Activated T-helper 1 cell treated with Interleukin-2 at 50 U/mL for 16 hours (primary cell): ENCODE measurements around the gene EEF1AKMT4.

Experiments
- DNase-seq: peaks from one replicate; pipeline ENCODE4 v3.0.0-alpha.2; 2020; ENCODE audit warnings: low read depth

Gene EEF1AKMT4

GRCh38 chr3:184249412-184250166, at the start of gene EEF1AKMT4:
TSS of gene EEF1AKMT4 (plus strand) at chr3:184249672. CDS start at chr3:184249695, 23 bp downstream.
- peak; percentile 93 for DNase-seq

- DNase-seq, result no peak
Measured at GRCh38 chr3:184200825-184201224, 48.6 kb upstream of the EEF1AKMT4 start.

- DNase-seq, result no peak
Measured at GRCh38 chr3:184203526-184203925, 45.9 kb upstream of the EEF1AKMT4 start.

- DNase-seq, result no peak
Measured at GRCh38 chr3:184209146-184209923, 40.1 kb upstream of the EEF1AKMT4 start.

- no peak for DNase-seq
Measured at GRCh38 chr3:184211297-184211696, 38.2 kb upstream of the EEF1AKMT4 start.

- DNase-seq, result no peak
Measured at GRCh38 chr3:184211718-184212117, 37.8 kb upstream of the EEF1AKMT4 start.

GRCh38 chr3:184218814-184219213, 30.7 kb upstream of the EEF1AKMT4 start:
- no peak for DNase-seq

GRCh38 chr3:184222521-184222920, 27.0 kb upstream of the EEF1AKMT4 start:
- no peak for DNase-seq

- no peak for DNase-seq
Measured at GRCh38 chr3:184223946-184224345, 25.5 kb upstream of the EEF1AKMT4 start.

GRCh38 chr3:184227481-184227935, 22.0 kb upstream of the EEF1AKMT4 start:
- DNase-seq, result peak; percentile 33

- DNase-seq, result no peak
Measured at GRCh38 chr3:184228376-184229137, 20.9 kb upstream of the EEF1AKMT4 start.

GRCh38 chr3:184229394-184230080, 19.9 kb upstream of the EEF1AKMT4 start, which contains the start of gene VWA5B2:
TSS of gene VWA5B2 (plus strand) at chr3:184229585. CDS start at chr3:184230529, 944 bp downstream.
- peak; percentile 66 for DNase-seq

- no peak for DNase-seq
Measured at GRCh38 chr3:184230081-184230602, 19.3 kb upstream of the EEF1AKMT4 start.

GRCh38 chr3:184230603-184231528, 18.6 kb upstream of the EEF1AKMT4 start:
- DNase-seq, result no peak

GRCh38 chr3:184231671-184232070, 17.8 kb upstream of the EEF1AKMT4 start:
- DNase-seq, result no peak

- DNase-seq, result no peak
Measured at GRCh38 chr3:184233127-184233843, 16.2 kb upstream of the EEF1AKMT4 start.

- no peak for DNase-seq
Measured at GRCh38 chr3:184234224-184234623, 15.2 kb upstream of the EEF1AKMT4 start.

GRCh38 chr3:184234671-184235380, 14.6 kb upstream of the EEF1AKMT4 start:
- DNase-seq, result no peak
